NCI-H446 treated with DMSO at 0.1 percent for 48 hours (cell line): ENCODE data around the gene HES4.
"Not testable (repeated sequence)": the region's sequence is repeated elsewhere in the genome, so short reads cannot be mapped to it uniquely, and the experiment has no call there.

Experiments
- DNase-seq: peaks from one replicate; lab custom pipeline; 2025; lab: John Stamatoyannopoulos, UW

HES4 gene

DNA sequence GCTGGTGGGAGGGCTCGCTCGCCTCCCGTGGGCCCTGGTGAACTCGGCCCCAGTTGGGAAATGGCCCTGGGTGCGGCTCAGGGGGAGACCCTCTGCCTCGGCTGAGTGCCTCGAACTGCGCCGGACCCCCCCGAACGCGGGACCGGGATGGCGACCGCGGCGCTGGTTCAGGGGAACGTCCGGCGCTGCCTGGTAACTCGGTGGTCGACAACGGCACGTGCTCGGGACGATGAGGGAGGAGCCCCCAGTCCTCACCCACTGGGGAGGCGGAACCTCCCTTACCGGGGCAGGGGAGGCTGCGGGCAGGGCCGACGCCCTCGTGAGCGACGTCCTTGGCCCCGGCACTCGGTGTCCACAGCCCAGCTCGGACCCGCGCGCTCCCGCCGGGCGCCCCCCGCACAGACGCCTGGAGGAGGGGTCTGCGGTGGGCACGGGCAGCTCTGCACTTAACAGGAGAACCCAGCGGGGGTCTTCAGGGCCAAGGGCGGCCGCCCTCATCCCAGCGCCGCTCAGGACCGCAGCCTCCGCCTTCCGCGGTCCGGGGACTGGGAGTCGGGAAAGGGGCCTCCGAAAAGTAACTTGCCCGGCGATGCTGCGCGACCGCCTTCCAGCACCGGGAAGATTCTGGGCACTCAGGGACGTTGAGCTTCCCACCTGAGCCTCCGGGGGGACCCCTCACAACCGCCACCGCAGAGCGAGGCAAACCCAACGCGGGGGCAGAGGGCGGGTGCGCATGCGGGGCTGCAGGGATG lies 1.7 kb downstream of the HES4 start:
- DNase-seq: no peak

DNA sequence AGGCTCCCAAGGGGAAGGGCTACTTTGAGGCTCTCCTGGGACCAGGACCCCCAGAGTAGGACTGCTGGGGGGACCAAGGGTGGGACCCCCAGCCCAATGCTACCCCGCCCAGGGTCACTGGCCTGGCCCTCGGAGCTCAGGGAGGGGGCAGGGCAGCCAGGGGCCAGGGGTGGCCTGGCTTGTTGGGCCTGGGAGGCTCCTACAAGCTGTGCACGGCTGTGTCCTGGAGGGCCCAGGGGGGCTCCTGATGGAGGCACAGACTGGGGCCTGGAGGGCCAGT lies 2.2 kb downstream of the HES4 start:
- no peak for DNase-seq

DNA sequence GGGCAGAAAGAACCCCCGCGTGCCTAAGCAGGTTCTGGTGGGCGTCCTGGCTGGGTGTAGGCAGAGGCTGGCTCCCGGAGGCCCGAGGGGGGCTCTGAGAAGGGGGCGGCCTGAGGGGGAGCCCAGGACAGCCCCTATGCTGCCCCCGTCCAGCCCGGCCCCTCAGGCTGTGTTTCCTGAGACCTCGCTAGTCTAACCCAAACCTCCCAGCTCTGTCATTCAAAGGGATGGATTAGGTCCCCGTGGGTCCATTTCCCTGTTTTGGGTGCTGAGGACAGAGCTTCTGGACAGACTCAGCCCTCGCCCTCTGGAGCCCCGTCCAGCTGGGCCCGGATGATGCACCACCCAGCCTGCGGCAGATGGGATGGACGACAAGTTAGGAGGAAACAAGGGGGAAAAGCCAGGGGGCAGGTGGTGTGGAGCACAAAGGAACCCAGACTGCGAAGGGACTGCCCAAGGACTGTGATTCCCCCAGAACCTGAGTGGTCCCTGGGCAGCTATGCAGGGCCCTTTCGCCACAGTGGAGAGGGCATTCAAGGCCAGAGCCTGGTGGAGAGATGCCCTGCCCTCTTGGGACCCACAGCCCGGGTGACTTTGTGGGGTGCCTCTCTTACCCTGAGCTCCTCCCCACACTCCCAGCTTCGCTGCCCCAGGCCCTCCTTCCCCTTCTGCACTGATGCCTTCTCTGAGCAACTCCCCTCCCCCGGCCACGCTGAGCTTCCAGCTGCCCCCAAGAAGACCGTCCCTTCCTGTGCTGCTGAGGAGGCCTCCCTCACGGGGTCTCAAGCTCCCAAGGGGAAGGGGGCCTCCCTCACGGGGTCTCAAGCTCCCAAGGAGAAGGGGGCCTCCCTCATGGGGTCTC lies 2.8 kb downstream of the HES4 start:
- DNase-seq: no peak

DNA sequence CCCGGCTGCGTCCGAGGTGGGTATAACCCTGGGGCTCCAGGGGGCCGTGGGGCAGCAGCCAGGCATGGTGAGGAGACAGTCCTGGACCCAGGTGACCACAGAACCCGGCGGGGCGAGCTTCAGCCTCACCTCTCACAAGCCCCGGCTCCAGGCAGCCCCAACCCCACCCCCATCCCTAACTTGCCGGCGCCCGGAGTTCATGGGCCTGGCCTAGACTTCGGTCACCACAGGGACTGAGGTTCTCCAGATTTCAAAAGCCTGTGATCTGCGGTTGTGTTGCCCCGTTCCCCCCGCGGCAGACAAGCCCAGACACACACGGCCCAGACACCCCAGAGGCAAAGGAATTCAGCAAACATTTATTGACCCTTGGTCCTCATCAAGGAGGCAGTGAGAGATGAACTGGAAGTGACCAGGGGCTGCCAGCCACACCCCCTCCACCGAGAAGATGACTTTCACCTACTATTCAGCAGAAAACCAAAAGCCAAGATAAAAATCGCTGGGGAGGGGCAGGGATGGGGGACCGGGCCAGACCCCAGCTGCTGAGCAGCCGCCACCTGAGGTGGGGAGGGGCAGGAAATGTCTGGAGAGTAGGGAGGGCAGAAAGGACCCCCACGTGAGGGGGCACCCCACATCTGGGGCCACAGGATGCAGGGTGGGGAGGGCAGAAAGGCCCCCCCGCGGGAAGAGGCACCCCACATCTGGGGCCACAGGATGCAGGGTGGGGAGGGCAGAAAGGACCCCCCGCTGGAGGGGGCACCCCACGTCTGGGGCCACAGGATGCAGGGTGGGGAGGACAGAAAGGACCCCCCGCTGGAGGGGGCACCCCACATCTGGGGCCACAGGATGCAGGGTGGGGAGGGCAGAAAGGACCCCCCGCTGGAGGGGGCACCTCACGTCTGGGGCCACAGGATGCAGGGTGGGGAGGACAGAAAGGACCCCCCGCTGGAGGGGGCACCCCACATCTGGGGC lies 3.9 kb downstream of the HES4 start:
- no peak for DNase-seq

DNA sequence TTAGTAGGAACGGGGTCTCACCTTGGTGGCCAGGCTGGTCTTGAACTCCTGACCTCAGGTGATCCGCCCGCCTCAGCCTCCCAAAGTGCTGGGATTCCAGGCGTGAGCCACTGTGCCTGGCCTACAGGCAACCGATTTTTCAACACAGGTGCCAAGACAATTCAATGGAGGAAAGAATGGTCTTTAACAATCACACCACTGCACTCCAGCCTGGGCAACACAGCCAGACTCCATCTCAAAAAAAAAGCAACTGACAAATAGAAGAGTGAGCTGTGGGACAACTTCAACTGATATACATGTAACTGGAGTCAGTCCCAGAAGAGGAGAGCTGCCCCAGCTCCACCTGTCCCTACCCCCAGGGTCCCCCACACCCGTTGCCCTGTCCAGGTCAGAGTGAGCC lies 5.4 kb downstream of the HES4 start:
- DNase-seq: not testable (repeated sequence)

DNA sequence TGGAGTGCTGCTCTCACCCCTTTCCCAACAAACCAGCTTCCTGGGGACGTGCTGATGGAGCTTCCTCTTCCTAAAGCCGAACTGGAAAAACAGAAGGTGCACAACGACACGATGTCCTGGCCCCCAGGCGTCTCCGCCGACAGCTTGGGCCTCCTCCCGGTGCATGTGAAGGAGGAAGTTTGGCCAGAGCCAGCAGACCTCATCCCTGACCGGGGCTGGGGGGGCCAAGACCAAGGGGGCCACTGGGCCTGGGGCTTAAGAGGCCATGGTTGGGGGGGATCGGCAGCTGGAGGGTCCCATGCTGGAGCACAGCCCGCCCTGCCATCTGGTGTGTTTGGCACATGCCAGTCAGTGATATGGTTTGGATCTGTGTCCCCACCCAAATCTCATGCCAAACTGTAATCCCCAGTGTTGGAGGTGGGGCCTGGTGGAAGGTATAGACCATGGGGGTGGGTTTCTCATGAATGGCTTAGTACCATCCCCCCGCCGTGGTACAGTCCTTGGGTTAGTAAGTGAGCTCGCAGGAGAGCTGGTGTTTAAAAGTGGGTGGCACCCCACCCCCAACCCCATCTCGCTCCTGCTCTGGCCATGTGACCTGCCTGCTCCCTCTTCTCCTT lies 6.4 kb downstream of the HES4 start:
- no peak for DNase-seq

DNA sequence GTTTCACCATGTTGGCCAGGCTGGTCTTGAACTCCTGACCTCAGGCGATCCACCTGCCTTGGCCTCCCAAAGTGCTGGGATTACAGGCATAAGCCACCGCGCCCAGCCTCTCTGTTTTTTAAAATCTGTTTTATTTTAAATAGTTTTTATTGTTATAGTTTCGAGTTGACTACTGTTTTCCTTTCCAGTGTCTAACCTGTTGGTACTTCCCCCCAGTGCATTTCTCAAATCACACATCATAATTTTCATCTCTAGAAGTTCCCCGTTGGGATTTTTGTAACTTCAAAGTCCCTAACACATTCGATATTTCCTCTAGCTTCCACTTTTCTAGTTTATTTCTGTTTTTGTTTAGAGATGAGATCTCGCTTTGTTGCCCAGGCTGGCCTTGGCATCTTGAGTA lies 7.5 kb downstream of the HES4 start:
- DNase-seq: no peak

DNA sequence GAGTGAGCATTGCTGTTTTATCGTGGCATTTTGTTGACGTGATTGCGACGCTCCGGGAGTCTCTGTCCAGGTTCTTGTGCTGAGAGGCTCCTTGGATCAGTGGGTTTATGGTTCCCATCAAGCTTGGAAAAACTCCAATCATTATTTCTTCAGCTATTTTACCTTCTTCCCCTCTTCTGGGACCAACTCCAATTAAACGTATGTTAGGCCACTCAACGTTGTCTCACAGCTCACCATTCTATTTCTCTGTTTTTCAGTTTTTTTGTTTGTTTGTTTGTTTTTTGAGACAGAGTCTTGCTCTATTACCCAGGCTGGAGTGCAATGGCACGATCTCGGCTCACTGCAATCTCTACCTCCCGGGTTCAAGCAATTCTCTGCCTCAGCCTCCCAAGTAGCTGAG lies 8.0 kb downstream of the HES4 start:
- no peak for DNase-seq

DNA sequence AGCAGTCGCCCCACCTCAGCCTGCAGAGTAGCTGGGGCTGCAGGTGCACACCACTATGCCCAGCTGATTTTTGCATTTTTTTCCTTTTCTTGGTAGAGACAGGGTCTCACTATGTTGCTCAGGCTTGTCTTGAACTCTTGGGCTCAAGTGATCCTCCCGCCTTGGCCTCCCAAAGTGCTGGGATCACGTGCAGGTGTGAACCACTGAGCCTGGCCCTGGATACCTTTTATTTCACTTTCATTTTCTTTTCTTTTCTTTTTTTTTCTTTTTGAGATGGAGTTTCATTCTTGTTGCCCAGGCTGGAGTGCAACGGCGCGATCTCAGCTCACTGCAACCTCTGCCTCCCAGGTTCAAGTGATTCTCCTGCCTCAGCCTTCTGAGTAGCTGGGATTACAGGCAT lies 8.6 kb downstream of the HES4 start:
- not testable (repeated sequence) for DNase-seq

DNA sequence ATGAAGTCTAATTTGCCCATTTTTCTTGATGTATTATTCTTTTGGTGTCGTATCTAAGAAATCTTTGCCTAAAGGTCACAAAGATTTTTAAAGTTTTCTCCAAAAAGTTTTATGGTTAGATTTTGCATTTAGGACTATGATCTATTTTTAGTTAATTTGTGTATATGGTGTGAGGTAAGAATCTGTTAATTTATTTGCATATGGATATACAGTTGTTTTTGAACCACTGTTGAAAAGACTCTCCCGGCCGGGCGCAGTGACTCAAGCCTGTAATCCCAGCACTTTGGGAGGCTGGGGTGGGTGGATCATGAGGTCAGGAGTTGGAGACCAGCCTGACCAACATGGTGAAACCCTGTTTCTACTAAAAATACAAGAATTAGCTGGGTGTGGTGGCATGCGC lies 11.8 kb downstream of the HES4 start:
- not testable (repeated sequence) for DNase-seq

DNA sequence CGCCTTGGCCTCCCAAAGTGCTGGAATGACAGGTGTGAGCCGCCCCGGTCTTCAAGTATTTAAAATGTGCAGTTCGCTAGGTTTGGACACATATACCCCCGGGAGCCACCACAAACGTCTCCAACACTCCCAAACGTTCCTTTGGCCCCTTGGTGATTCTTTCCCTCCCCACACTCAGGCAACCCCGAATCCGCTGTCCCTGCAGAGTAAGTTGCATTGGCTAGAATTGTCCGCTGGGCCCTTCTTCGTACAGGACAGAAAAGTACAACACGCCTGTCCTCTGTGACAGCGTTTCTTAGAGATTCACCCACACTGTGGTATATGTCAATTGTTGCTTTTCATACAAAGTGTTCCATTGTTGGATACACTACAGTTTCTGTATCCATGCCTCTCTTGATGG lies 14.8 kb downstream of the HES4 start:
- no peak for DNase-seq

DNA sequence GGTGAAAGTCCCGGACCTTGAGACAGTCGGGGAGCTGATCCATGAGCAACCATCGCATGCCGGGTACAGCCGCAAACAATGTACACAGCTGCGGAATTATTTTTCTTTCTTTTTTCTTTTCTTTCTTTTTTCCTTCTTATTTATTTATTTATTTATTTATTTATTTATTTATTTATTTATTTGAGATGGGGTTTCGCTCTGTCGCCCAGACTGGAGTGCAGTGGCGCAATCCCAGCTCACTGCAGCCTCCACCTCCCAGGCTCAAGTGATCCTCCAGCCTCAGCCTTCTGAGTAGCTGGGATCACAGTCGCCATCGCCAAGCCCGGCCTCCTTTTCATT lies 15.5 kb downstream of the HES4 start:
- DNase-seq: no peak

DNA sequence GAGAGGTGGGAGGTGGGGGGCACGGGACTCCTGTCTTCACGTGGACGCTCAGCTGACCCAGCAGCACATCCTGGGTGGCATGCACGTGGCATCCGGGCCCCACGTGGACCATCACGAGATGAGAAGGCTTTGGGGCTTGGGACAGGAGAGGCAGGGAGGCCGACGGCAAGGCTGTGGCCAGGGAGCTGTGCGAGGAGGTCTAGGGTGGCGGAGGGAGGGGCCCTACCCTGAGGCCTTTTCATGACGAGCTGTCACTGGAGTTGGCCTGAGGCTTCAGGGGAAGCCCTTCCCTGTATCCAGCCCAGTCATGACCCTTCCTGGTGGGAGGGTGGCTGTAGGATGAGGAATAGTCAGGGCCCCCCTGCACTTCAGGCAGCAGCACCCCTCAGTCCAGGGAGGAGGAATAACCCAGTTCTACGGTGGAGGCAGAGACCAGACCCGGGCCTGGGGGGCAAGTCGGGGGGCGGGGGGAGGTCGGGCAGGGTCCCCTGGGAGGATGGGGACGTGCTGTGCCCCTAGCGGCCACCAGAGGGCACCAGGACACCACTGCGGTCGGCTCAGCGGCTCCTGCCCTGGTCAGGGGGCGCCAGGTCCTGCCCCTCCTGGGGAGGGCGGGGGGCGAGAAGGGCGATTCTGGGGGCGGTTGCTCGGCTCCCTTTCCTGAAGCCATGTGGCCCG lies 16.0 kb downstream of the HES4 start:
- DNase-seq: no peak

DNA sequence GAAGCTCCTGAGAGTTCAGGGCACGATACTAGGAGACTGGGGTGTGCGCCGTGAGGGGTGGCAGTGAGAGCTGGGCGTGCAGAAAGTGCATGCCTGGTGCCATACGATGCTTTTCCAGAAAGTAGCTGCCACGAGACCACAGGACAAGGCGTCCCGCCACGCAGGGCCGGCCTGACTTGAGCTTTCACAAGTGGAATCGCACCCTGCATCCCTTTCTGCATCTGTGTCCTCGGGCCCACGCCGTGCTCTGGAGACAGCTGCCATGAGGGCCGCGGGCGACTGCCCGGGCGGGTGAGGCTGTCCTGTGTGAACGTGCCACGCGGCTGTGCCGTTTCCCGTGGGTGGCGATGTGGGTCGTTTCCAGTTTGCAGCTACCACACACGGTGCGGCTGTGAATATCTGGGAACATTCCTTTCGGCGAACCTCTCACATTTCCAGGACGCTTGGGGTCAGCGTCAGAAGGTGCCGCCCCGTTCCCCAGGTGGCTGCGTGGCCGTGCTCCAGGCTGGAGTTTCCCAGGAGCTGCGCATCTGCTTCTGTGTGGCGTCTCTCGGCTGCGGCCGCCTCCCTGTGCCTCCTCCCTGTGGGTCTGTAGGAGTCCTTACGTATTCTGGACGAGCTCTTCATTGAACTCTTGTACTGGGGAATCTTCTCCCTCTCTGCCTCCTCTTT lies 17.0 kb downstream of the HES4 start:
- no peak for DNase-seq

DNA sequence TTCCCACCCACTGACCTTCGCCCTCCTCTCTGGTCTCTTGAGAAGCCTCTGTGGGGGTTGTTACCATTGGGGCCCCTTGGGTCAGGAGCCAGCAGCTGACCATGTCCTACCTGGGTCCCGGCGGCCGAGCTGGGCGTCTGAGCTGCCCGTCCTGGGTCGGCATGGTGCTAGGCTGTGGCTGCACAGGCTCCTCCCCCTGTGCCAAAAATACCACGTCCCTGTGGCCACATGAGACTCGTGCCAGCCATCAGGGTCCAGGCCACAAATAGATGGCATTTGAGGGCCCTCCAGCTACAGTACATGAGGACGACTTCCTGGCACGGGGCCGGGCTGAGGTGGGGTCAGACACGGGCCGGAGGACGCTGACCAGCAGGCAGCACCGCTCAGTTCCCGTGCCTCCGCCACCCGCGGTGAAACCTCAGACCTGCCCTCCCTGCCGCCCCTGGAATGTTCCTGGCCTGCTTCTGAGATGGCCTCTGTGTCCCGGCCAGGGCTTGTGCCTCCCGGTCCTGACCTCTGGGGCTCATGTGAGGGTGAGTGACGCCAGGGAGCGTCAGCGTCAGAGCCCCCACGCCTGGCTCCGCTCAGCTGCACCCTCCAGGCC lies 17.8 kb downstream of the HES4 start, which contains the start of gene PERM1:
Gene PERM1 (minus strand): TSS at position 139 of the 604 bp plus-strand sequence. CDS start 1,064 bp downstream, outside the sequence.
- no peak for DNase-seq

DNA sequence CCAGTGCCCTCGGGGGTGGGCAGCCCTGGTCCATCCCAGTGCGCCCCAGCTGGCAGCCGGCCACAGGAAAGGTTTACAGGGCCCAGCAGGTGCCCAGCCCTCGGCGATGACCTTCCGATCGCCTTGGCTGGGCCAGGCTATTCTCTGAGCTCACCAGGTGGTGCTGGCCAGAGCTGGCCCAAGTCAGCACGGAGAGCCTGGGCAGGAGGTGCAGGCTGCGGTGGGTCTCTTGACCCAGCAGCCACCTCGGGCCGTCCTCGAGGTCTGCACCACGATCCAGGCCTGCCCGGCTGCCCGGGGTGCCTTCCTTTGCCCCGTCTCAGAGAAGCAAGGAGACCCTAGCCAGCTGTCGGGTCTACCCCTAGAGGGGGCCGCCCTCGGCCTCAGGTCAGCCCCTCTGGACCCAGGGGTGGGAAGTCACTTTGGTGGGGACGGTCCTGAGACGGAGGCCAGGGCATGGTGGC lies 18.4 kb downstream of the HES4 start:
- DNase-seq: no peak

DNA sequence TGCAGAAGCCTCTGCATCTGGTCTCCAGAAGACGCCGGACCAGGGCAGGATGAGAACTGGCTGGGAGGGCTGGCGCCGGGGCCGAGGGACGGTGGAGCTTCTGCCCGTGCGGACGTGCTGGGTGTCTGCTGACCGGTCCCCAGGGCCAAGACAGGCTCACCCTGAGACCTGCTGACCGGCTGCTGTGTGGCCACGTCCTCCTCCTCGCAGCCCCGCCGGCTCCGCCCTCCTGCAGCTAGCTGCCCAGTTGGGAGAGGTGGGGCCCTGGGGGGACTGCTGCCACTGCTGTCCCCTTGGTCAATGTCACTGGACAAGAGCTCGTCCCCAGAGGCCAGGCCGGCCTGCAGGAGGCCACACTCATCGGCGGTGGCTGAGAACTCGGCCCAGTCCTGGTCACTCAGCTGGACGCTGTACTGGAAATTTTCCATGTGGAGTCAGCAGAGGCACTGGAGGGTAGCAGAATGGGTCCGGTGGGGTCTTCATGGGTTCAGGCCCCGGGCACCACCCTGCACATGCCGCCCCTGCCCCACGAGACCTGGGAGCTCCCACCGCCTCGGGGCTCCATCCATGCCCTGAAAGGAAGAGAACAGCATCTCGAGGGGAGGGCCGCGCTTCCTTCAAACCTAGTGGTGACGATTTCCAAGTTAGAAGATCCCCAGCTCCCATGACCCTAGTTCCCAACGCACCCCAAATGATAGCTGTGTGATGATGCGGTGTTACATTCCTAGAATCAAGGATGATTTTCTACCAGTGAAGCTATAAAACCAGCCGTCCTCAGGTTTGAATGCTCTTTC lies 19.1 kb downstream of the HES4 start:
- no peak for DNase-seq

DNA sequence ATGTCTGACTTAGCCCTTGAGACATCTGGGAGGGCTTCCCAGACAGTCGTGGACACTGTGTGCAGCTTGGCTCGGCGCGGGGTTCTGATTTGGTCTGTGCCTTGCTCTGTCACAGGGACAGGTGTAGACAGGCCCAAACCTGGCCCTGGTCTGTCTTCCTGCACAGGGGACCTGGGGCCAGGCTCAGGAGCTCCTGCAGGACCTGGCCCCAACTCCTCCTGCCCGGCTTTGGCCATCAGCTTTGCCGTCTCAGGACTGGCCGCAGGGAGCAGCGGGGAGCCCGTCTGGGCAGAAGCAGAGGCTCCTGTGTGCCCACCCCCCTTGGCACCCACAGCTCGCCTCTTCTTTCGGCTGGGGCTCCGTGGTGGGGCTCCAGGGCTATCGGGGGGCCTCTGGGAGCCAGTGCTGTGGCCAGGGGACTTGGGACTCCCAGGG lies 19.7 kb downstream of the HES4 start:
- DNase-seq: no peak

DNA sequence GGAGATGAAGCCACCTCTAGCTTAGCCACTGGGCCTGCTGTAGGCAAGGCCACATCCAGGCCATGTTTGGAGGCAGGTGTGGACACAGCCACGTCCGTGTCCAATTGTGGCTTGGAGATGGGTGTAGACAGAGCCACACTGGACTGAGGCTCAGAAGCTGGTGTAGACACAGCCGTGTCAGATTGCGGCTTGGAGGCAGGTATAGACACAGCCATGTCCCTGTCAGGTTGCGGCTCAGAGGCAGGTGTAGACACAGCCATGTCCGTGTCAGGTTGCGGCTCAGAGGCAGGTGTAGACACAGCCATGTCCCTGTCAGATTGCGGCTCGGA lies 20.2 kb downstream of the HES4 start:
- DNase-seq: no peak
